Activated CD4-positive, alpha-beta T cell treated with anti-CD3 and anti-CD28 coated beads, Interleukin-2, amount 50 U/mL, for 1 hour (primary cell): ENCODE results near the gene PDSS1.
"Not testable (repeated sequence)": the region's sequence is repeated elsewhere in the genome, so short reads cannot be mapped to it uniquely, and the experiment has no call there.

ENCODE experiments used
- DNase-seq: peaks from one replicate; pipeline ENCODE4 v3.0.0-alpha.2; 2020

PDSS1 gene

GRCh38 chr10:26743091-26743490 is 45.6 kb downstream of the PDSS1 start:
- no peak for DNase-seq

GRCh38 chr10:26743841-26744240 is 46.3 kb downstream of the PDSS1 start:
- no peak for DNase-seq

GRCh38 chr10:26746061-26746460 is 48.6 kb downstream of the PDSS1 start:
- DNase-seq, result no peak

- no peak for DNase-seq
Observed at GRCh38 chr10:26755443-26755903, 58.0 kb downstream of the PDSS1 start.

GRCh38 chr10:26759008-26759407 is 61.5 kb downstream of the PDSS1 start:
- DNase-seq, result no peak

GRCh38 chr10:26765549-26765948 is 68.0 kb downstream of the PDSS1 start:
- DNase-seq, result no peak

GRCh38 chr10:26770069-26770468 is 72.6 kb downstream of the PDSS1 start:
- no peak for DNase-seq

GRCh38 chr10:26773633-26774032 is 76.1 kb downstream of the PDSS1 start:
- DNase-seq, result no peak

- DNase-seq, result no peak
Observed at GRCh38 chr10:26776258-26776657, 78.8 kb downstream of the PDSS1 start.

- no peak for DNase-seq
Observed at GRCh38 chr10:26777686-26778085, 80.2 kb downstream of the PDSS1 start.

GRCh38 chr10:26779176-26779860 is 81.8 kb downstream of the PDSS1 start:
- DNase-seq, result no peak

GRCh38 chr10:26780106-26780792 is 82.7 kb downstream of the PDSS1 start:
- no peak for DNase-seq

GRCh38 chr10:26780793-26781601 is 83.5 kb downstream of the PDSS1 start:
- no peak for DNase-seq

- no peak for DNase-seq
Observed at GRCh38 chr10:26781797-26782196, 84.3 kb downstream of the PDSS1 start.

- no peak for DNase-seq
Observed at GRCh38 chr10:26787362-26787761, 89.9 kb downstream of the PDSS1 start.

GRCh38 chr10:26789779-26790178 is 92.3 kb downstream of the PDSS1 start:
- not testable (repeated sequence) for DNase-seq

- DNase-seq, result no peak
Observed at GRCh38 chr10:26790221-26790995, 92.9 kb downstream of the PDSS1 start.

- DNase-seq, result no peak
Observed at GRCh38 chr10:26792758-26793495, 95.4 kb downstream of the PDSS1 start.
